HEK293 (cell line): ENCODE measurements around the gene RNF41.

ENCODE experiments used
- ZNF133 ChIP-seq: fragments of 450-650 bp; formaldehyde crosslinking; IDR thresholded peaks from 2 replicates; pipeline ENCODE4 v1.5.1; 2016; ENCODE audit warnings: missing biosample characterization, missing genetic modification characterization
- ZNF239 ChIP-seq: fragments of 450-650 bp; formaldehyde crosslinking; IDR thresholded peaks from 2 replicates; pipeline ENCODE4 v1.5.1; 2016; ENCODE audit warnings: missing biosample characterization, missing genetic modification characterization

GRCh38 chr12:56234746-56235436, 13.2 kb upstream of the RNF41 start:
- TF ChIP-seq ZNF133 (tag by site-specific recombination) (no peak), ZNF239 (tag by site-specific recombination) (no peak)
